Duodenal mucosa (tissue), 2 donors: ENCODE measurements around the gene CADPS2.
A peak's percentile ranks its signal among the peaks of the same experiment; 100 is the strongest.

Source experiments
- H3K27ac ChIP-seq: one replicate; pipeline ENCODE4 v1.7.0; 2013; ENCODE audit warnings: low read depth, low read length
- H3K27me3 ChIP-seq, 2 donors: one replicate each; pipeline ENCODE4 v1.7.0; 2013; ENCODE audit warnings: low read length in 2 of 2, control low read depth in 1 of 2; ENCODE audit not compliant: insufficient read depth in 2 of 2, control insufficient read depth in 1 of 2
- H3K36me3 ChIP-seq, 2 donors: one replicate each; pipeline ENCODE4 v1.7.0; 2013; ENCODE audit warnings: low read length in 2 of 2, control low read depth in 1 of 2; ENCODE audit not compliant: insufficient read depth in 2 of 2, control insufficient read depth in 1 of 2
- H3K4me1 ChIP-seq, 2 donors: one replicate each; pipeline ENCODE4 v1.7.0; 2013; ENCODE audit warnings: low read length in 2 of 2, control low read depth in 1 of 2; ENCODE audit not compliant: insufficient read depth in 2 of 2, control insufficient read depth in 1 of 2
- H3K4me3 ChIP-seq, 2 donors: one replicate each; pipeline ENCODE4 v1.7.0; 2013; ENCODE audit warnings: low read length in 2 of 2, low read depth in 1 of 2
- H3K9ac ChIP-seq, 2 donors: one replicate each; pipeline ENCODE4 v1.7.0; 2013; ENCODE audit warnings: low read length in 2 of 2, low read depth in 1 of 2
- H3K9me3 ChIP-seq, 2 donors: one replicate each; pipeline ENCODE4 v1.7.0; 2013; ENCODE audit warnings: low read length in 2 of 2, control low read depth in 1 of 2; ENCODE audit not compliant: control insufficient read depth in 1 of 2

CADPS2 gene

GRCh38 chr7:122307228-122307621 is 579.0 kb downstream of the CADPS2 start:
- Histone ChIP-seq H3K4me1 (peaks cover 22 to 27% of the 10 kb centered on the region in 2 donors), H3K27me3 (peaks cover 95 to 99% of the 10 kb centered on the region in 2 donors), H3K4me3 (no peak overlapping the region), H3K9ac (no peak overlapping the region), H3K36me3 (no peaks in the 10 kb centered on the region), H3K9me3 (no peaks in the 10 kb centered on the region), H3K27ac (no peak overlapping the region)

GRCh38 chr7:122306320-122307227 is 579.7 kb downstream of the CADPS2 start:
- Histone ChIP-seq H3K27ac (no peak overlapping the region), H3K4me1 (peaks cover 22 to 30% of the 10 kb centered on the region in 2 donors), H3K27me3 (peaks cover 95 to 99% of the 10 kb centered on the region in 2 donors), H3K36me3 (no peaks in the 10 kb centered on the region), H3K9ac (no peak overlapping the region), H3K9me3 (no peaks in the 10 kb centered on the region), H3K4me3 (peak overlapping the region in 1 of 2 donors; percentile 41)

- H3K4me1 ChIP-seq: peaks cover 20 to 30% of the 10 kb centered on the region in 2 donors
- no peak overlapping the region for H3K9ac ChIP-seq
- H3K9me3 ChIP-seq: no peaks in the 10 kb centered on the region
- no peaks in the 10 kb centered on the region for H3K36me3 ChIP-seq
- H3K27ac ChIP-seq: no peak overlapping the region
- H3K27me3 ChIP-seq: peaks cover 94 to 99% of the 10 kb centered on the region in 2 donors
- H3K4me3 ChIP-seq: peak overlapping the region; percentile 38 to 41
Measured at GRCh38 chr7:122305475-122306319, 580.6 kb downstream of the CADPS2 start.

GRCh38 chr7:122304996-122305421 is 581.3 kb downstream of the CADPS2 start:
- Histone ChIP-seq H3K9me3 (no peaks in the 10 kb centered on the region), H3K4me3 (peak overlapping the region; percentile 38 to 41), H3K27me3 (peaks cover 92 to 99% of the 10 kb centered on the region in 2 donors), H3K36me3 (no peaks in the 10 kb centered on the region), H3K4me1 (peaks cover 17 to 25% of the 10 kb centered on the region in 2 donors), H3K27ac (no peak overlapping the region), H3K9ac (no peak overlapping the region)

- Histone ChIP-seq H3K36me3 (no peaks in the 10 kb centered on the region), H3K4me3 (peak within 1 kb of the TSS; percentile 38 to 41), H3K4me1 (peaks cover 21 to 31% of the 10 kb centered on the region in 2 donors), H3K9me3 (no peaks in the 10 kb centered on the region), H3K27me3 (peaks cover 92 to 99% of the 10 kb centered on the region in 2 donors), H3K9ac (no peak within 1 kb of the TSS), H3K27ac (no peak within 1 kb of the TSS)
Measured at GRCh38 chr7:122304319-122304975, 581.8 kb downstream of the CADPS2 start, which contains the start of gene FEZF1. Gene FEZF1 (minus strand): TSS chr7:122304750. CDS start chr7:122304437, 313 bp downstream.

- Histone ChIP-seq H3K9me3 (no peaks in the 10 kb centered on the region), H3K36me3 (no peaks in the 10 kb centered on the region), H3K4me1 (peaks cover 21 to 31% of the 10 kb centered on the region in 2 donors), H3K27ac (no peak overlapping the region), H3K4me3 (no peak overlapping the region), H3K9ac (no peak overlapping the region), H3K27me3 (peaks cover 90 to 98% of the 10 kb centered on the region in 2 donors)
Measured at GRCh38 chr7:122303531-122304318, 582.5 kb downstream of the CADPS2 start.

- Histone ChIP-seq H3K4me3 (no peak overlapping the region), H3K27me3 (peaks cover 87 to 98% of the 10 kb centered on the region in 2 donors), H3K9me3 (no peaks in the 10 kb centered on the region), H3K4me1 (peaks cover 21 to 31% of the 10 kb centered on the region in 2 donors), H3K36me3 (no peaks in the 10 kb centered on the region), H3K9ac (no peak overlapping the region), H3K27ac (no peak overlapping the region)
Measured at GRCh38 chr7:122302761-122303530, 583.3 kb downstream of the CADPS2 start.

- no peak overlapping the region for H3K27ac ChIP-seq
- no peak overlapping the region for H3K4me3 ChIP-seq
- H3K27me3 ChIP-seq: peaks cover 82 to 97% of the 10 kb centered on the region in 2 donors
- peaks cover 21 to 31% of the 10 kb centered on the region in 2 donors for H3K4me1 ChIP-seq
- H3K36me3 ChIP-seq: no peaks in the 10 kb centered on the region
- H3K9ac ChIP-seq: no peak overlapping the region
- H3K9me3 ChIP-seq: no peaks in the 10 kb centered on the region
Measured at GRCh38 chr7:122301858-122302760, 584.2 kb downstream of the CADPS2 start.
